ENCODE results near the gene PAPPA.

- TF ChIP-seq CTCF (IDR thresholded peaks at IDR 0.05) (no peak), POLR2A (IDR thresholded peaks at IDR 0.05) (no peak)
Measured at GRCh38 chr9:116202219-116202912, 48.8 kb downstream of the PAPPA start.

Measured in uterus (tissue), 2 donors.